HG03095 (cell line): ENCODE measurements around the gene LRRC45.

Source experiments
- ATAC-seq: cut with Tn5 transposase; IDR thresholded peaks from one replicate; pipeline ENCODE4 v1.9.1; 2021; ENCODE audit warnings: moderate library complexity; ENCODE audit not compliant: unreplicated experiment

LRRC45 gene

DNA sequence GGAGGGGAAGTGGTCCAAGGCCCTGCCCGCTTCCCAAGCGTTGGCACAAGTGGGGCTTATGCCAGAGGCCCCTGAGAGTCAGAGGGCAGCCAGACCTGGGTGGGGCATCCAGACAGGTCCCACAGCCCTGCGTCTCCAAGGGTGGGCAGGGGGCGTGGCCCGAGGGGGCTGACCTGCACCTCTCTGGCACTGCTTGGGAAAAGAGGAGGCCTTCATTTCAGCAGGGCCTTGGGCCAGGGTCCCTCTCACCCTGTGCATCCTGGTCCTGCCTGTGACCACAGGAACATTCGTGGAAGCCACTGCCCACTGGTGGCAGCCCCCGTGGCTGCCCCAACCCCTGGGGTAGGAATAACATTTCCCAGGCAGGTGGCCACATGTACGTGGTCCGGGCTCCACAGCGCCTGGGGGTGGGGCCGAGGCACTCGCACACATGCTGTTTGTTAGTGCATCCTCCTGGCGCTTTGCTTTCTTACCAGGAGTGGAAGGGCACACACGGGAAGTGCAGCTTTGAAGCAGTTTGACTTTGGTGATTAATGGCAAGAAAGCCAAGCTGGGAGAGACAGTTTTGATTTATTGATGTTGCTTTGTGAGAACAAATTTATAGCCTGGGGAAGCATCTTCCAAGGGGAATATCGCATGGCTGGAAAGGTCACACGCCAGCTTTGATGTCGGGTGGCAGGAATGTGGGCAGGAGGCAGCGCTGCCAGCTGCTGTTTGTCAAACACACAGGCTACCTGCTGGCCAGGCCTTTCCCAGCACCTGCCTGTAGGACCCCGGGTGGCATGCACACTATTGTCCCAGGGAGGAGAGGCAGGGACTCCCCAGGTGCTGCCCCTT lies 4.7 kb upstream of the LRRC45 start:
- ATAC-seq: no peak

DNA sequence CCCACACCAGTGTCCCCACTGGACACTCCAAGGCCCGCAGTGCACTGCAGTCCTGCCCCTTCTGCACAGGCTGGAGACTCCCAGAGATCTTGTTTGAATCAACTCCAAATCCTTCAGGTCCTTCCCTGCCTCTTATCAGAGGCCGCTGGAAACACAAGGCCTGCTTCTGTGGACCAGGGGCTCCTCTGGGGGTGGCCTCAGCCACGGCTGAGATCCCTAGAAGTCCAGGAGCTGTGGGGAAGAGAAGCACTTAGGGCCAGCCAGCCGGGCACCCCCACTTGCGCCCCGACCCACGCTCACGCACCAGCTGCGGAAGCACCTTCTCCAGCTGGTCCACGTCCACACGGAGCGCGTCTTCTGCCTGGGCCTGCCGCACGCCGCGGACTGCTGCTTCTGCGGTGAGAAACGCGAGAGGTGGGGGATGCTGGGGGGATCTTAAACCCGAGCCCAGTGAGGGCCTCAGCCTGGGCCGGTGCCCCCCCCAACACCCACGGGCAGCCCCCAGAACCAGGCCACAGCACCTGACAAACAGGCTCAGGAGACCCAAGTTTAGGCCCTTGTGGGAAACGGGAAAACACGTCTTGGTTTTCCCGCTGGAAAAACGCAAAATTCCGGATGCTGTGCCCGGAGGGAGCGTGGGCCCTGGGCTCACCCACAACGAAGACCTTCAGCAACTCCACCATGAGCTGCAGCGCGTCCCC lies 4.0 kb upstream of the LRRC45 start:
- ATAC-seq: no peak

DNA sequence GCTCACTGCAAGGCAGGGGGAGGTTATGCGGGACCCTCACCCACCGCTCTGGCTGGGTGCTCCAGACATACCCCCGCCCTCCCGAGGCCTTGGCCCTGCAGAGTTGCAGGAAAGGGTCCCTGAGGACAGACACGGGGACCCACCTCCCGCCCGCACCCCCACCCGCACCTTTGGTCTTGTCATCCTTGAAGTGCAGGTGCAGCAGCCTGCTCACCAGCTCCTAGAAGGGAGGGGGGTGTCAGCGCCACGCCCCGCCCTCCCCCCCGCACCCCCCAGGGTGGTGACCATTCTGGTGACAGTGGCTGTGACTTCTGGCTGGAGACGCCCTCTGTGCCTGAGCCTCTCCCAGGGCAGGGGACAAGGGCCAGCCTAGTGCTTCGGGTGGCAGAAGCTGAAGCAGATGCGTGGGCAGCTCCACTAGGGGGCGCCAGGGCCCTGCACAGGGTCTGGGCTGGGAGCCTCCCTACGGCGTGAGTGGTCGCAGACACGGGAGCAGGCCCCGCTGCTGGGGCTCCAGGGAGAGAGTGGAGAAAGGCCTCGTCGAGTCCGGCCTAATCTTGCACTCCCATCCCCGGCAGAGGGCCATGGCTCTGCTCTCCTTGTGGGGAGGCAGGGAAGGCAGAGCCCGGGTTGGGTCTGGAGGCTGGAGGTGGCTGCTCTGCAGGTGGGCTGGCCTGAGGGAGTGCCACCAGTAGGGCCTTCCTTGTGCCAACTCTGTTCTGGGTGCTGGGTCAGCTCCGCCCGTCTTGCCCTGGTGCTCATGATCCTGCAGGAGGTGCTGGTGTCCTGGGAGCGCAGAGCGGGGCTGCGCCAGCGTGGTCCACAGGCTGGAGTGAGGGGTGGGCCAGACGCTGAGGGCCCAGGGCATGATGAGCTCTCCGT lies 3.2 kb upstream of the LRRC45 start:
- ATAC-seq: no peak

DNA sequence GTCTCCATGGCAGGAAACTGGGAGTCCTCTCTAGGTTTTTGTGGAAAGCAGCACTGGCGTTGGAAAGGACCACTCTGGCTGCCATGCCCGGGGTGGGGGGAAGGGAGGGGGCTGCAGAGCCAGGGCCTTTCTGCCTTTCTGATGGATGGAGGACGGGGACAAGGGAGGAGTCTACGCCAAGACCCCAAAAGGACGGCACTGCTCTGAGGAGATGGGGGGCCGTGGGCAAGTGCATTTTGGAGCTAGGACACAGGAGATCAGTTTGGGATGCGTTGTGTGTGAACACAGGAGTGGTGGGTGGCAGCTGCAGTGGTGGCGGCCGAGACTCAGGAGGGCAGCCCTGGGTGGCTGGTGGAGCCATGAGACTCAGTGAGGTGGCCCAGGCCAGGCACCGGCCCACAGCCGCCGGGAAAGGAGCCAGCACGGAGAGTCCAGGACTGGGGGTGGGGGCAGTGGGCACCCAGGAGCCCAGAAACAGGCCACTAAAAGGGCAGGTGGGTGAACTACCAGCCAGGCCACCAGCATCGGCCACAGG lies 2.5 kb upstream of the LRRC45 start:
- no peak for ATAC-seq

DNA sequence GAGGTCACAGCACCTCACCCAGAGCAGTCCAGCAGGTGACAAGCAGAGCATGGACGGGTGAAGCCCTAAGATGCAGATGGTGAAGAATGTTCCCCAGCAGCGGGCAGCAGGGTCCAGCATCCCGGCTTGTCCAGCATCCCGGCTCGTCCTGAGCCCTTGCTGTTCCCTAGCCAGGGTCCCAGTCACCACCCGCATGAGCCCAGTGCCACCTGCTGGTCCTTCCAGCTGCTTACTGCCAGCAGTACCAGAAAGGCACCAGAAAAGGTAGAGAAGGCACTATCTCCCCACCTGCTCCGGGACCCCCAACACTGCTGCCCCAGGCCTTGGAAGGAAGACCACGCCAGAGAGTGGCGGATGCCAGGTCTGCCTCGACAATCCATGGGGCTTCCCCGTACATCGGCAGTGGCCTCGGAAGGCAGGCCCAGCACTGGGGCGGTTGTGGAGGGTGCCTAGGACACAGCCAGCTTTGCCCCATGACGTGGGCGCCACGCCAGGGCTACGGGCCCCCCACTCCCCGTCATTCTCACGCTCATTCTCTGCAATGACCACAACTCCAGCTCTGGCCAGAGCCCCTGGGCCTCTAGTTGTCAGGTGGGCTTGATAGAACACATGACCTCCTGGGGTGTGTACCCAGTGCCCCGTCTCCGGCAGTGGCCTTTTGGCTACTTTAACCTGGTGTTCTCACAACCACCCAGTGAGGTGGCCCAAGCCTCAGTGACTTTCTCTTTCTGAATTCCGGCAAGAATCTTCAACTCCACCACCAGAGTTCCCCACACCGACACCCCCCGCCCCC lies 1.8 kb upstream of the LRRC45 start:
- no peak for ATAC-seq

DNA sequence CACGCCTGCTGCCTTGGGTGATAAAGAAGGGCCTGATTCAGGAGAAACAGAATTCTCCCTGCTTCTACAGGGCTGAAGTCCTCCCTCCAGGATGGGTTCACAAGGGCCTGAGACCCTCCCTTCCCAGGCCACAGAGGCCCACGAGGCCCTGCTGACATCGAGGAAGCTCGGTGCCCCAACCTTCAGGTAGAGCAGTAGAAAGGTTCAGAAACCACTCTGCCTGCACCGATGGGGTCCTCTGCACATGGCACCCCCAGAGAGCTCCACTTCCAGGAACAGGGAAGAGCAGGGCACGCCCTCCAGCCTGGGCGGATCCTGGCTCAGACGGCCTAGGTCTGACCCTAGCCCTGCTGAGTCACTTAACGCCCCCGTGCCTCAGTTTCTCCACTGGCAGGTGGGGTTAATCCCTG lies 1.2 kb upstream of the LRRC45 start:
- ATAC-seq: no peak

DNA sequence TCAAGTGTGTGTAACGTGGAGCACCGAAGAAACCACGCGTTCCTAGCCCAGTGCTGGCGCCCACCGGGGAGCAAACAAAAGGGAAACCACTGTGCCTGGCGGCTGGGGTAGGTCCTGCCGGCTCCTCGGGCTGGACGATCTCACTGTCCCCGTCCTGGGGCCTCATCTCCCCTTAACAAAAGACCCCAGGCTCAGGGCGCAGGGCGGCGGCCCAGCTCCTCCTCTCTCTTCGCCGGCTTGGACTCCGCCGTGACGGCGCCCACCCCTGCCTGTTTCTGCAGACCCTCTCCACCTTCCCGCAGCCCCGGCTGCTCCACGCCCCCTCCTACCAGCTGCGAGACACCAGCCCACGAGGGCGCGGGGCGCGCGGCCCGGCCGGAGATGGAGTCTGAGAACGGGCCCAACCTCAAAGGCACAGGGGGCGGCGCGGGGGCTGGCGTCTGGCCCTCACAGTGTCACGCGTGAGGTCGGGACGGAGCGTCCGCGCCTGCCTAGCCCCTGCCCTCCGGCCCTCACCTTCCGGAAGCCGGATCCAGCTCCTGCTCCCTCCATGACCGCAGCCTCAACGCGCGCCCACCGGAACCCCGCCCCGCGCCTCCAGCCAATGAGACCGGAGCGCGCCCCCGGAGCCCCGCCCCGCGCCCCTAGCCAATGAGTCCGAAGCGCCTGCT lies 660 bp upstream of the LRRC45 start, which contains the start of gene CENPX:
Gene CENPX (minus strand): TSS at position 569 of the 671 bp plus-strand sequence. CDS start 17 bp downstream, at position 552.
- no peak for ATAC-seq

DNA sequence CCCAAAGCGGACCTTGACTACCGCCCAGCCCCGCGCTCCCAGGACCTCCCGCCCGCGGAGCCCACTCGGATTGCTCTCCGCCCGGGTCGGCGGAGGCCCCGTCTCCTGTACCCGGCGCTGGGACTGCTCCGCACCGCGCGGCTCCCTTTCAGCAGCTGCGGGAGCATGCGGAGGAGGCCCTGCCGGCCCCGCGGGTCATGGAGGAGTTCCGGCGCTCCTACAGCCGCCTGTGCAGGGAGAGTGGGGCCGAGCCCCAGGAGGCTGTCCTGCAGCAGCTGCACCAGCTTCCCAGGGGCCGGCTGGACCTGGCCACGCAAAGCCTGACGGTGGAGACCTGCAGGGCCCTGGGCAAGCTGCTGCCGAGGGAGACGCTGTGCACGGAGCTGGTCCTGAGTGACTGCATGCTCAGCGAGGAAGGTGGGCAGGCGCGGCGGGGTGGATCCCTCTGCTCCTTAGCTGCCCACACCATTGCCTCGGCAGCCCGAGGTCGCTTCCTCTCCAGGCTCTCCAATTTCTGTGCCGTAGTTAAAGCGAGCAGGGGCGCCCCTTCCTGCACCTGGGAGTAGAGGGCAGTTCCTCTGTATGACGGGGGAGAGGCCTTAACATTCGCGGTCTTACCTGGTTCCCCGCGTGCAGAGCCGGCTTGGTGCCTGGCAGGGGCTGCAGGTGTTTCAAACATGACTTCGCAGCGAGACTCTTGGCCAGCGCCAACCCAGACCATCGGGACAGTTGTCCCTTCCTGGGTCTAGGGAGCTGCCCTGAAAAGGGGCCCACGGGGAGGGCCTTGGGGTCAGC lies 539 bp downstream of the LRRC45 start:
- no peak for ATAC-seq

DNA sequence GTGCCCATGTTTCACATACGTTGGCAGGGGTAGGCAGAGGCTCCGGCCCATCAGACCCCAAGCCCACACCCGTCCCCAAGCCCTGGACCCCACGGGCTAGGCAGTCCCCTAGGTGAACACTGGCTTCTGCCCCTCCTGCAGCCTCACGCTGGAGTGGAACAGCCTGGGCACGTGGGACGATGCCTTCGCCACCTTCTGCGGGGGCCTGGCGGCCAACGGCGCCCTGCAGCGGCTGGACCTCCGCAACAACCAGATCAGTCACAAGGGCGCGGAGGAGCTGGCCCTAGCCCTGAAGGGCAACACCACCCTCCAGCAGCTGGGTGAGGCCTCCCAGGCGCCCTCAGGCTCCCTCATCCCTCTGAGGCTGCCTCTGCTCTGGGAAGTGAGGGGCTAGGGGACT lies 1.8 kb downstream of the LRRC45 start:
- ATAC-seq: no peak

DNA sequence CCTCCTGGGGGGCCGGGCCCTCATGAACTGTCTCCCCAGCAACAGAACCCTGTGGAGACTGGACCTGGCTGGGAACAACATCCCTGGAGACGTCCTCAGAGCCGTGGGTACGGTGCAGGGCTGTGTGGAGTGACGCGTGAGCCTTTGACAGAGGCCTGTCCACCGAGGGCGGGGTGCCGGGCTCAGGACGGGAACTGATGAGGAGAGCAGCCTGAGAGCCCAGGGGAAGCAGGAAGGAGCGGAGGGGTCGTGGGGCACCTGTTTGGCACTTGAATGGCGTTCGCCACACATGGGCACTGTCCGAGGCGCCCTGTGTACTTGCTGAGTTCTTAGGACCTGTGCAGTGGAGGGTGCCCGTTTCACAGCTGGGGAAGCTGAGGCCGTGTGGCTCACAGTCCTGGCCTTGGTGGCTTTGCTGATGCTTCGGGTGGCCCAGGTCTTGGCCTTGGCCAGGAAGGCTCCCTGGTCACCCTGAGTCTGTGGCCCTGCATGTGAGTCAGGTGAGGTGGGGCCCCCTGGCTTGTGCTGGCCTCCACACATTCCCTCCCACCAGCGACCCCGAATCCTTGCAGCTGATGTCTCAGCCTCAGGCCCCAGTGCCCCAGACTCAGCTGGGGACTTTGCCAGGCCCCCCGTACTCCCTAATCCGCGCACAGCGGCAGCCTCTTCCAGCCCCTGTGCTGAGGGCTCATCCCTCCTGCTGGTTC lies 2.4 kb downstream of the LRRC45 start:
- no peak for ATAC-seq

DNA sequence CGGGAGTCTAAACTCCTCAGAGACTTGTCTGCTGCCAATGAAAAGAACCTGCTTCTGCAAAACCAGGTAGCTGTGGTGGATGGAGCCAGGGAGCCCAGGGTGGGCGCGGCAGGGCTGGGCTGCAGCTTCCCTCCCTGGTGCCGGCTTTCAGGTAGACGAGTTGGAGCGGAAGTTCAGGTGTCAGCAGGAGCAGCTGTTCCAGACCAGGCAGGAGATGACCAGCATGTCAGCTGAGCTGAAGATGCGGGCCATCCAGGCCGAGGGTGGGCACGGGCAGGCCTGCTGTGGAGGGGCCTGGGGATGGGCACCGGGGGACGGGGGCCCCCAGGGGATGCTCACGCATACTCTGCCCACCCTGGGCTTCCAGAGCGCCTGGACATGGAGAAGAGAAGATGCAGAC lies 5.1 kb downstream of the LRRC45 start:
- ATAC-seq: no peak

DNA sequence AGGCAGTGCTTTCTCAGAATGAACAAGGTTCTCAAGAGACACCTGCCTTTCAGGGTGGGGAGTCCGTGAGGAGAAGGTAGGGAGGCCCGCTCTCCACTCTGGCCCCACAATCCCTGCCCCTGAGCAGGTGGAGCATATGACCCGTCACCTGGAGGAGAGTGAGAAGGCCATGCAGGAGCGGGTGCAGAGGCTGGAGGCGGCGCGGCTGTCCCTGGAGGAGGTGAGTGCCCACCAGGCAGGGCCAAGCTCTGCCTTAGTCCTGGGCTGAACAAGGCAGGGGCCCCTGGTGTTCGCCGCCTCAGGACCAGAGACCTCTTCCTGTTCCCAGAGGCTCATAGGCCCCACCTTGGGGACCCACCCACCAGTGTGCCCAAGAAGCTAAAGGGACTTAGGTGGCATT lies 5.9 kb downstream of the LRRC45 start:
- no peak for ATAC-seq

DNA sequence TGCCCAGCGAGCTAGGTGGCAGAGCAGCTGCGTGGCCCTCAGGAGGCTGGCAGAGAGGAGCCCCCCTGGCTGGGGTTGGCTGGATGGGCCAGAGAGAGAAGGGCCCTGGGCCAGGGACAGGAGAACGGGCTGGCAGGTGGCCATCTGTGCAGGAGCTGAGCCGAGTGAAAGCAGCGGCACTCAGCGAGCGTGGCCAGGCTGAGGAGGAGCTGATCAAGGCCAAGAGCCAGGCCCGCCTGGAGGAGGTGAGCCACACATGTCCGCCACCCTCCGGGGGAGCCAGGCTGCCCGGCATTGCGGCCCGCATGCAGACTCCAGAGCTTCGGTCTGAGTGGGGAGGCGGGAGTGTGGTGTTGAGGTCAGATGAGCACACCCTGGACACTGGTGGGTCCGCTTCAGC lies 6.3 kb downstream of the LRRC45 start:
- no peak for ATAC-seq

DNA sequence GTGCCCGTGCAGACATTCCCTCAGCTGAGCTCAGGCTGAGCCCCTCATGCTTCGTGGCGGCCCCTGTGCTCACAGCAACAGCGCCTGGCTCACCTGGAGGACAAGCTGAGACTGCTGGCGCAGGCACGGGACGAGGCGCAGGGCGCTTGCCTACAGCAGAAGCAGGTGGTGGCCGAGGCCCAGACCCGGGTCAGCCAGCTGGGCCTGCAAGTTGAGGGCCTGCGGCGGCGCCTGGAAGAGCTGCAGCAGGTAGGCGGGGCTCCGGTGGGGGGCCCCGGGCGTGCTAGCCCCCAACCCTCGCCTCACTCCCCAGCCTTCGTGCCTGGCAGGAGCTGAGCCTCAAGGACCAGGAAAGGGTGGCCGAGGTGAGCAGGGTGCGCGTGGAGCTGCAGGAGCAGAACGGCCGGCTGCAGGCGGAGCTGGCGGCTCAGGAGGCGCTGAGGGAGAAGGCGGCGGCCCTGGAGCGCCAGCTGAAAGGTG lies 6.9 kb downstream of the LRRC45 start:
- ATAC-seq: no peak

DNA sequence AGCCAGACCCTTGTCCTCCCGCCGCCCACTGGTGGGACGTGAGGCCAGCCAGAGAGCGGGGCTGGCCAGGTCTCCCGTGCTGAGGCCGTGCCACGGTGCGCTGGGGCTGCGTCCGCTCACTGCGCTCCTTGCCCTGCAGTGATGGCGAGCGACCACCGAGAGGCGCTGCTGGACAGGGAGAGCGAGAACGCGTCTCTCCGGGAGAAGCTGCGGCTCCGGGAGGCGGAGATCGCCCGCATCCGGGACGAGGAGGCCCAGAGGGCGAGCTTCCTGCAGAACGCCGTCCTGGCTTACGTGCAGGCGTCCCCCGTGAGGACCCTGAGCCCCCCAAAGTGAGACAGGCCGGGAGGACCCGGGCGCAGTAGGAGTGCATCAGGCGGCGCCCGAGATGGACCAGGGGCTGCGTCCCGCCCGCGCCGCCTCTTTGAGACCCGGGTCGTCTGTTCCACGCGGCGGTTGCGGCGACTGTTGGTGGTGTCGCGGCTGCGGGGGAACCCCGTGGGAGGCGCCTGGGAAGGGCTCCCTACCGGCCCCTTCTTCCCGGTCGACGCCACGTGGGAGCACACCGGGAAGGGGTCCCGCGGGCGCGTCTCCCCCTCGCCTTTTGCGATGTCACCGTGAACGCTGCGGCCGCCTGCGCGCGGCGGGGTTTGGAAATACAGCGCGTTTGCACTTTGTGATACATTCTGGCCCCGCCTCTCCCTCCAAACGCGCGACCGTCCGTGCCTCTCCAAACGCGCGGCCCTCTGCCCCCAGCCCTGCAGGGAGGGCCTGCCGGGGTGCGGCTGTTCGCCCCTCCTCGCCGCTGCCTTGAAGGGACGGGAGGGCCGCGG lies 7.6 kb downstream of the LRRC45 start:
- peak; percentile 44 for ATAC-seq

DNA sequence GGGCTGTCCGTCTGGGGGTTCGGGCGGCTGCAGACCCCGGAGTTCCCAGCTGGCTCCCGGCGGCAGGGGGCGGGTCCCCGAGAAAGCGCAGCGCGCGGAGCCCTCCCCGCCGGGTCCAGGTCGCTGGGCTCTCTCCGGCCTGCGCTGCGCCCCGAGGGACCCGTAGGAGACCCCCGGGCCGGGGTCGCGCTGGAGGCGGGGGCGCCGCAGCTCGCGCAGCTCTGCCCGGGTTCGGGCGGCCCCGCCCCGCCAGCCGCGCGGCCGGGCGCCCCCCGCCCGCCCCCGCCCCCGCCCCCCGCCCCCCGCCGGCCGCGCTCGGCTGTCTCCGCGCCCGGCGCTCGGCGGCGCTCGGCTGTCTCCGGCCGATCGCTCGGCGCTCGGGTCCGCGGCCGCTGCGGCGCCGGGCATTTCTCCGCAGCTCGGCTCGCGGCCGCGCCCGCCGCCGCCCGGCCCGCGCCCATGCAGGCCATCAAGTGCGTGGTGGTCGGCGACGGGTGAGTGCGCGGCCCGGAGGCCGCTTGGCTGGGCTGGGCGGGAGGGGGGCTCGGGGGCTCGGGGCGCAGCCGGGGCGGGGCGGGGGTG lies 8.3 kb downstream of the LRRC45 start, which contains the start of gene RAC3:
Gene RAC3 (plus strand): TSS at position 376 of the 582 bp plus-strand sequence. CDS start 84 bp downstream, at position 460.
- ATAC-seq: no peak
